Loucy (cell line): ENCODE data around the gene OR12D3.
A peak's percentile ranks its signal among the peaks of the same experiment; 100 is the strongest.

ENCODE experiments used
- H2AFZ ChIP-seq: fragments of 200-600 bp; sonication (generic); 2 replicates; pipeline ENCODE4 v1.6.0; 2016; ENCODE audit warnings: antibody characterized with exemption, mild to moderate bottlenecking, low read length, moderate library complexity
- H3F3A ChIP-seq: fragments of 200-600 bp; 2 replicates; pipeline ENCODE4 v1.6.0; 2016; ENCODE audit warnings: antibody characterized with exemption, low read depth, mild to moderate bottlenecking
- H3K27me3 ChIP-seq: fragments of 200-600 bp; sonication (generic); 2 replicates; pipeline ENCODE4 v1.6.1; 2014; ENCODE audit warnings: low read length, mild to moderate bottlenecking; ENCODE audit not compliant: insufficient read depth, poor library complexity, severe bottlenecking
- H3K36me3 ChIP-seq: fragments of 200-600 bp; sonication (generic); 2 replicates; pipeline ENCODE4 v1.6.1; 2016; ENCODE audit warnings: low read length; ENCODE audit not compliant: insufficient read depth
- H3K4me1 ChIP-seq: fragments of 200-600 bp; sonication (generic); 2 replicates; pipeline ENCODE4 v1.5.1; 2014; ENCODE audit warnings: low read length, mild to moderate bottlenecking; ENCODE audit not compliant: insufficient read depth, poor library complexity, severe bottlenecking
- H3K4me2 ChIP-seq: fragments of 200-600 bp; sonication (generic); 2 replicates; pipeline ENCODE4 v1.6.0; 2014; ENCODE audit warnings: antibody characterized with exemption, low read length, low read depth, mild to moderate bottlenecking; ENCODE audit not compliant: poor library complexity, severe bottlenecking
- H3K4me3 ChIP-seq: fragments of 200-600 bp; sonication (generic); 2 replicates; pipeline ENCODE4 v1.5.1; 2014; ENCODE audit warnings: low read length, mild to moderate bottlenecking, mixed read lengths; ENCODE audit not compliant: poor library complexity, severe bottlenecking
- H3K79me2 ChIP-seq: fragments of 200-600 bp; sonication (generic); 2 replicates; pipeline ENCODE4 v1.6.1; 2014; ENCODE audit warnings: low read length; ENCODE audit not compliant: insufficient read depth
- H3K9ac ChIP-seq: fragments of 200-600 bp; sonication (generic); 2 replicates; pipeline ENCODE4 v1.6.0; 2014; ENCODE audit warnings: mild to moderate bottlenecking, low read depth, low read length, moderate library complexity; ENCODE audit not compliant: poor library complexity, severe bottlenecking
- H3K9me2 ChIP-seq: fragments of 200-600 bp; sonication (generic); replicated peaks from 2 replicates; pipeline ENCODE4 v1.6.1; 2016; ENCODE audit warnings: low read depth, low read length, mixed read lengths
- H3K9me3 ChIP-seq: fragments of 200-600 bp; sonication (generic); 2 replicates; pipeline ENCODE4 v1.6.1; 2014; ENCODE audit warnings: mild to moderate bottlenecking, antibody characterized with exemption, low read length, low read depth; ENCODE audit not compliant: insufficient read depth
- H4K20me1 ChIP-seq: fragments of 200-600 bp; sonication (generic); 2 replicates; pipeline ENCODE4 v1.6.0; 2014; ENCODE audit warnings: antibody characterized with exemption, low read length, mild to moderate bottlenecking; ENCODE audit not compliant: insufficient read depth, poor library complexity, severe bottlenecking
- EZH2phosphoT487 ChIP-seq: fragments of 200-600 bp; IDR thresholded peaks from 2 replicates; pipeline ENCODE4 v1.6.1; 2018; ENCODE audit warnings: antibody characterized with exemption, mild to moderate bottlenecking, moderate library complexity, borderline replicate concordance
- TF ChIP-seq, protein P1 (sequence below): fragments of 200-600 bp; sonication (generic); conservative IDR thresholded peaks from 2 replicates; pipeline ENCODE4 v1.5.1; 2014; ENCODE audit warnings: mild to moderate bottlenecking, antibody characterized with exemption, low read length

The OR12D3 gene

DNA sequence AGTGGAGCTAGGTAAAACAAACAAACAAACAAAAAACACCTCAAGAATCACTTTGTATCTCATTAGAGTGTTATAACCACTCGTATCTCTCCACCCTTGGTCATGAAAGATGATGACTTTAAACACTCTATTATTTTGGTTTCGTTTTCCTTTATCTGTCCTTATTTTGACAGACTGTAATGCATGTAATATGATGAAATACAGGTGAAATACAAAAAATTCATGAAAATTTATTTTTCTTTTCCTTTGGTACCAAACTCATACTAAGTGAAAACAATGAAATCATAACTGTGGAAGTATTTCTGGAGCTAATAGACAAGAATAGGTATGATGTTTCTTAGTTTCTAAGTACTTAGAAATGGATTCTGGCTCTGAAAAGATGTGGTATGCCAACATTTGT lies 24.4 kb upstream of the OR12D3 start:
- H3K27me3 ChIP-seq: no peaks in the 10 kb centered on the region
- no peaks in the 10 kb centered on the region for H3K9me2 ChIP-seq
- H3K9me3 ChIP-seq: no peaks in the 10 kb centered on the region
- no peaks in the 10 kb centered on the region for H3K4me1 ChIP-seq
- TF ChIP-seq EZH2phosphoT487: no peak
- TF ChIP-seq, protein P1, sequence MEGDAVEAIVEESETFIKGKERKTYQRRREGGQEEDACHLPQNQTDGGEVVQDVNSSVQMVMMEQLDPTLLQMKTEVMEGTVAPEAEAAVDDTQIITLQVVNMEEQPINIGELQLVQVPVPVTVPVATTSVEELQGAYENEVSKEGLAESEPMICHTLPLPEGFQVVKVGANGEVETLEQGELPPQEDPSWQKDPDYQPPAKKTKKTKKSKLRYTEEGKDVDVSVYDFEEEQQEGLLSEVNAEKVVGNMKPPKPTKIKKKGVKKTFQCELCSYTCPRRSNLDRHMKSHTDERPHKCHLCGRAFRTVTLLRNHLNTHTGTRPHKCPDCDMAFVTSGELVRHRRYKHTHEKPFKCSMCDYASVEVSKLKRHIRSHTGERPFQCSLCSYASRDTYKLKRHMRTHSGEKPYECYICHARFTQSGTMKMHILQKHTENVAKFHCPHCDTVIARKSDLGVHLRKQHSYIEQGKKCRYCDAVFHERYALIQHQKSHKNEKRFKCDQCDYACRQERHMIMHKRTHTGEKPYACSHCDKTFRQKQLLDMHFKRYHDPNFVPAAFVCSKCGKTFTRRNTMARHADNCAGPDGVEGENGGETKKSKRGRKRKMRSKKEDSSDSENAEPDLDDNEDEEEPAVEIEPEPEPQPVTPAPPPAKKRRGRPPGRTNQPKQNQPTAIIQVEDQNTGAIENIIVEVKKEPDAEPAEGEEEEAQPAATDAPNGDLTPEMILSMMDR: no peak
- no peaks in the 10 kb centered on the region for H3F3A ChIP-seq
- no peak overlapping the region for H3K4me3 ChIP-seq
- no peaks in the 10 kb centered on the region for H3K79me2 ChIP-seq
- H4K20me1 ChIP-seq: no peaks in the 10 kb centered on the region
- no peak overlapping the region for H3K4me2 ChIP-seq
- 0 out of 2 replicates have a peak overlapping the region, but pooled peaks have one; percentile 33 for H2AFZ ChIP-seq
- no peak overlapping the region for H3K9ac ChIP-seq
- no peaks in the 10 kb centered on the region for H3K36me3 ChIP-seq

DNA sequence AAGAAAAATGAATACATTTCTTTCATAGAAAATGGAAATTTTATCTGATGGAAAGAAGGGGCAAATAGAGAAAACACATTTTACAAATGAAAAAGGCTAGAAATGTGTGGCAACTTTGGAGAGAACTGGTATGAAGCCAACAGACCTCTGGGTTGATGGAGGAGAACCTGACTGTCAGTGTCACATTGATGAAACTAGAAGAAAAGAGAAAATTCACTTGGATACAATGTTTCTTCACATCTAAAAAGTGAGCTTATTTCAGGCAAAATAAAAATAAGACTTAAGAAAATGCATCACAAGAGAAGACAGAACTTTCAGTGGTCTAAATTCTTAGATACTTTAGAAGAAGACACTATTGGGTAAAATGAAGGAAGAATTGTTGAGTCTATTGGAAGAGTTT lies 20.2 kb upstream of the OR12D3 start, which contains the start of gene OR12D2:
Gene OR12D2 (plus strand): TSS at position 301 of the 400 bp plus-strand sequence. CDS start 1,069 bp downstream, outside the sequence.
- Histone ChIP-seq H4K20me1 (no peaks in the 10 kb centered on the region), H3K9me2 (no peaks in the 10 kb centered on the region), H3F3A (no peaks in the 10 kb centered on the region), H3K36me3 (no peaks in the 10 kb centered on the region), H3K4me3 (no peak within 1 kb of the TSS), H3K4me1 (no peaks in the 10 kb centered on the region), H3K4me2 (no peak within 1 kb of the TSS), H3K9me3 (no peaks in the 10 kb centered on the region), H3K9ac (no peak within 1 kb of the TSS), H3K27me3 (no peaks in the 10 kb centered on the region), H2AFZ (no peak within 1 kb of the TSS), H3K79me2 (no peaks in the 10 kb centered on the region)
- TF ChIP-seq, protein P1: no peak
- no peak for TF ChIP-seq EZH2phosphoT487

DNA sequence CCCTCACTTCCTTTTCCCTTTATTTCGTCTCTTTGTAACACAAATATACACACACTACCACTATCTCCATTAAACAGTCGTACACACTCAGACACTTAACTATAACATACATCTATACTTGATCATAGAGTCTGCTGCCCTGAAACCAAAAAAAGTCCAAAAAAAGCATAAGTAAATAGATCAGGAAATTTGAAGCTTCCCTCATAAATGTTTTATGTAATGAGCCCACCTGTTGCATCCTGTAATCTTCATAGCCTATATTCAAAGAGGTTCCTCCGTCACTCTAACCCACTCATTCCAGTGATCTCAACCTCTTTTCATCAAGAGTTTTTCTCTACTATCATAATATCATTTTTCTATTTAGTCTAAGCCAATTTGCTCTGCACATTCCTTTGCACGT lies 13.4 kb upstream of the OR12D3 start:
- Histone ChIP-seq H3K27me3 (no peaks in the 10 kb centered on the region), H4K20me1 (no peaks in the 10 kb centered on the region), H3K9me3 (no peaks in the 10 kb centered on the region), H2AFZ (no peak overlapping the region), H3K9me2 (no peaks in the 10 kb centered on the region), H3K36me3 (no peaks in the 10 kb centered on the region), H3K9ac (no peak overlapping the region), H3K4me3 (no peak overlapping the region), H3K79me2 (no peaks in the 10 kb centered on the region), H3F3A (no peaks in the 10 kb centered on the region), H3K4me1 (no peaks in the 10 kb centered on the region), H3K4me2 (no peak overlapping the region)
- no peak for TF ChIP-seq EZH2phosphoT487
- TF ChIP-seq, protein P1: no peak
